ENCODE results near the gene AHRR.

The AHRR gene

DNA sequence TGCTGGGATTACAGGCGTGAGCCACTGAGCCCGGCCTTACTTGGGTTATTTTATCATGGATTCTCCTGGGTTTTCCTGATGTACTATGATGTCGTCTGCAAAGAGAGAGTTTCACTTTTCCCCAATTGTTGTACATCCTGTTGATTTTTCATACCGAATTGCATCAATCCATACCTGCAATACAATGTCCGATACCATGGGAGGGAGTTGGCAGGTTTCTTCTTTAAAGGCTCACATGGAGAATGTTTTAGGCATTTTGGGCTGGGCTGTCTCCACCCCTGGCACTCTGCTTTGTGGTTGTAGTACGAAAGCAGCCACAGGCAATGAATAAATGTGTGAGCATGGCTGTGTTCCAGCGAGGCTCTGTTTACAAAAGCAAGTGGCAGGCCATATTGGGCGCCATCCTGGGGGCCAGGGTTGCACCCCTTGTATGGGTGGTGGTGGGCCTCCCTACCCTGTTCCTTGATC lies 86.3 kb downstream of the AHRR start:
- no peak for DNase-seq

DNA sequence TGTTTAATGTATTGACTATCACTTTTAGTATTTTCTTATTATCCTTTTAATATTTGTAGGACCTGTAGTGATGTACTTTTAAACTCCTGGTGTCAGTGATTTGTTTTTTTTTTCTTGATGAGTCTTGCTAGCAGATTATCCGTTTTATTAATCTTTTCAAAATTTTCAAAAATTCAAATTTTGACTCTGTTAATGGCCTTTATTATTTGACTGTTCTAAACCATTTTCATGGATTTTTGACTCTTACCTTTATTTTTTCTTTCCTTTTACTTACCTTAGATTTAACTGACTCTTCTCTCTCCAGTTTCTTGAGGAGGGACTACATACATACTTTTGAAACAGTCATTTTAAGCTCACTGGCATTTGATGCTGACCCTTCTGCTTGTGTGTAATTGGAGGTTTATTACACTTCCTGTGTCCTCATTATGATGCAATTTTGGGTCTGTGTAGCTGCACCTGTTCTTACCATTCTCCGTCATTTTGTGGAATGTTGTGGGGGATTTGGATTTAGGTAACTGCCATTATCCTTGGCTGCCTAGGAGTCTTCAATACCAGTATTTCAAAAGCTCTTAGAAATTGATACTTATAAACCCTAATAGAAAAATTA lies 89.5 kb downstream of the AHRR start:
- DNase-seq, result no peak

DNA sequence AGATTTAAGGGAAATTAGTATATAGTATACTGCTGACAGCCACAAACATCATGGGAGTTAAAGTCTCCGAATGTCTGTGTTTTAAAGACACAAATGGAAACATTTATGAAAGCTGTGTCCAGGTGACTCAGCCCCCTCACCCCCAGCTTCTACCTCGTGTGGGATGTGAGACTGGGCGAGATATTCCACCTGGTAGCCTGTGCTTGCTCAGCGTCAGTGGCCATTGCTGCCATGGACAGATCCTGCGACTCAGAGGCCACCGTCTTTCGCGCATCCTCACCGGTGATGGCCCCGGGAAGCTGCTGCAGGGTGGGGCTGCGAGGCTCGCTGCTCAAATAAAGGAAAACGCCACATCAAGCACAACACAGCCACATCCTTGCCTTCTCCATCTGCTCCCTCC lies 90.2 kb downstream of the AHRR start:
- no peak for DNase-seq

DNA sequence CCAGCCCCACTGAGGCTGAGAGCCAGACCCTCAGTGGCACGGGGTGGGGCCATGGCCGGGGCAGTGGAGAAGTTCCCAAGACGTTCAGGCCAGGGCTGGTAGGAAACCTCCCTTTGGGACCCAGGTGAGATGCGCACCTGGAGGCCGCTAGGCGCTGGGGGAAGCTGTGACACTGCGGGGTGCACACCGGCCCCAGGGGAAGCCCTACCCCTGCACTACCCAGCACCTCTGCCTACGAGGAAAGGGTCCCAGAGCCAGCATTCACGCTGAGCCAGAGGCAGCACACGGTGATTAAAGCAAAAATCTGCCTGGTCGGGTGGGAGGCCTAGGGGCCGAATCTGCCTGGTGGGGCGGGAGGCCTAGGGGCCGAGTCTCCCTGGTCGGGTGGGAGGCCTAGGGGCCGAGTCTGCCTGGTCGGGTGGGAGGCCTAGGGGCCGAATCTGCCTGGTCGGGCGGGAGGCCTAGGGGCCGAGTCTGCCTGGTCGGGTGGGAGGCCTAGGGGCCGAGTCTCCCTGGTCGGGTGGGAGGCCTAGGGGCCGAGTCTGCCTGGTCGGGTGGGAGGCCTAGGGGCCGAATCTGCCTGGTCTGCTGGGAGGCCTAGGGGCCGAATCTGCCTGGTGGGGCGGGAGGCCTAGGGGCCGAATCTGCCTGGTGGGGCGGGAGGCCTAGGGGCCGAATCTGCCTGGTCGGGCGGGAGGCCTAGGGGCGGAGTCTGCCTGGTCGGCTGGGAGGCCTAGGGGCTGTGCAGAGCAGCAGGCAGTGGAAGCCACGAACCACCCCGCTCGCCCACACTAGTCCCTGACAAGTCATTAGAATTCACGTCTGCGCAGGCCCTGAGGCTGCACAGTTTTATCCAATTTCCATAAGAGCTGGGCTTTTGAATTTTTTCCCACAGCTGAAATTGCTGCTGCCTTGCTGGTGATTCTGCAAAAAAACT lies 93.7 kb downstream of the AHRR start:
- DNase-seq, result peak in 11 of 58 donors; percentile 14 to 56 (median 33)

GRCh38 chr5:415928-416635 lies 94.6 kb downstream of the AHRR start:
- no peak for DNase-seq

GRCh38 chr5:416636-416960 lies 95.1 kb downstream of the AHRR start:
- DNase-seq, result no peak

DNA sequence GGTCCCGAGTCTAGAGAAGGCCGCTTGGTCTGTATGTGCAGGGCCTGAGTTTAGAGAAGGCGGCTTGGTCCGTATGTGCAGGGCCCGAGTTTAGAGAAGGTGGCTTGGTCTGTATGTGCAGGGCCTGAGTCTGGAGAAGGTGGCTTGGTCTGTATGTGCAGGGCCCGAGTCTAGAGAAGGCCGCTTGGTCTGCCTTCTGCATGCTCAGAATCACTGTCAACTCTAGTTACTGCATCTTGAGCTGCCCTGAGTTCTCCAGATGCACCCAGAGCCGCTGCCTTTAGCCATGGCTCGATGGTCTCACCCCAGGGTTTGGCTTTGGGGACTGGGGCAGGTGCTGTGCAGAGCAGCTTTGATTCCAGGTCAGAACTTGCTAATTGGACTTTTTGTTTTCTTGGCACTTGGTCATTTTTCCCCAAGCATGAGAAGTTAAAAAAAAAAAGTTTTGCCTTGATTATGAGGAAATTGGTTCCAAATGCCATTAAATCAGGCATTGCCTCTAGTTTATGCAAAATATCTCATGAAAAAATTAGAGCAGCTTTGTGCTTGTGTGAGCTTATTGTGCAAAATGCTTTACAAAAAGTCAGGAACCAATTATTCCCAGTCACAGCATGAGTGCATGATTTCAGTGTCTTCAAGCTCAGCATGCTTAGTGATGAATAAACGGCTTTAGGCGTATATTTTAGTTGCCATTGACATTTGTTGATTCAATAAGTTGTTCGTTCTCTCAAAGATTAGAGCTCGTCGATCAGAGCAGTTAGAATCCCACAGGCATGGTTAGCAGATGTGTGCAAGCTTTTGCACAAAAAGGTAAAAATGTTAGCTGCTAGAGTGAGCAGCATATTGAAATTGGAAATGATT lies 96.0 kb downstream of the AHRR start:
- DNase-seq, result no peak

DNA sequence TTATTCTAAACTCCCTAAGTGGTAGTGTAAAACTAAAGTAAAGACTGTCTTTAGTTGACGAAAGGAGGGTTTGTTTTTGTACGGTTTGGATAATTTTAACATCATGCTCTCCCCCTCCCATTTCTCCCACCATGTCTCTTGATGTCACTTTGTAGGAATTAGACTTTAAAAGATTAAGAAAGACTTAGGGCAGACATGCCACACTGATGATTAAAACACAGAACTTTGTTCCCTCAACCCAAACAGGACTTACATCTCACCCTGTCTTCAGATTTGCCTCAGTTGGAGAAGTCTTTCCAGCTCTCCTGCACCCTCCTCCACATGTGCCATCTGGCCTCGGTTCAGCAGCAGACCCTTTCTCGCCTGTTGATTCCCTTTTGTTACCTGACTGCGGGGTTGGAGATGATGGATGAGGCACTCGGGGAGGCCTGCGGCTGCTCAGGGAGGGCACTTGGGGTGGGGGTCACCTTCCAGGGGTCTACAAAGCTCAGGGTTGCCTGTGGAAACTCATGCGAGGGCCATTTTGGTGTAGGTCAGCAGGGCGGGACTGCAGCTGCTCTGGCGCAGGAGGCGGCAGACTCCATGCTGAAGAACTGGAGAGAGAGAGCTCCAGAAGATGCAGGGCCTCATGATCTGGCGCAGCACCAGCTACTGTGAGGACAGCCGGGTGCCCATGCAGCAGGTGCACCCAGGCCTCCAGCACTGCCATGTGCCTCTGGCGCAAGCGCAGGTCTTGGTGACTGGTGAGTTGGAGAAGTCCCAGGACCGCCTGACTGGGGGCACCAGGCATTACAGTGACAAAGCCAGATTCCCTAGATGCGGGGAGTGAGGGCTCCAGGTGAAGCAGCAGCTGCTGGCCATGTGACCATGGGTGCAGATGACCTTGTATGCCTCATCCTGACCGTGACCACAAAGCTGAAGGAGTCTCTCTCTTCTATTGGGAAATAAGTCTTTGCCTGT lies 96.9 kb downstream of the AHRR start:
- no peak for DNase-seq

DNA sequence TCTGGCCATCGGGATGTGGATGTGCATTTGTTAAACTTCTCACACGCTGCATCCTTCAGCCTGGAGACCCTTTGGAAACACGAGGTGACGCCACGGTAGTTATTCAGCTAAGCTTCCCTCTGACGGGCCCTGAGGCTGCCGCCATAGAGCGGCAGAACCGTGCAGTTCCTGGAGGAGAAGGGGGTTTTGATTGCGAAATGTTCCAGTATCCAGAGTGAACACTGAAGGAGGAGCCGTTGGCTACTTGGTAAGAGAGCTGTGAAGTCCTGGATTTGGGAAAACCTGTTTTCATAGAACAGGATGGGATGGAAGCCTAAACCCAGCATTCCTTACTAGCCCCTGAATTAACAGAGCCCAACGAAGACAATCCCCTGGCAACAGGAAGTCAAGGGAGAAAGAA lies 98.5 kb downstream of the AHRR start:
- no peak for DNase-seq

DNA sequence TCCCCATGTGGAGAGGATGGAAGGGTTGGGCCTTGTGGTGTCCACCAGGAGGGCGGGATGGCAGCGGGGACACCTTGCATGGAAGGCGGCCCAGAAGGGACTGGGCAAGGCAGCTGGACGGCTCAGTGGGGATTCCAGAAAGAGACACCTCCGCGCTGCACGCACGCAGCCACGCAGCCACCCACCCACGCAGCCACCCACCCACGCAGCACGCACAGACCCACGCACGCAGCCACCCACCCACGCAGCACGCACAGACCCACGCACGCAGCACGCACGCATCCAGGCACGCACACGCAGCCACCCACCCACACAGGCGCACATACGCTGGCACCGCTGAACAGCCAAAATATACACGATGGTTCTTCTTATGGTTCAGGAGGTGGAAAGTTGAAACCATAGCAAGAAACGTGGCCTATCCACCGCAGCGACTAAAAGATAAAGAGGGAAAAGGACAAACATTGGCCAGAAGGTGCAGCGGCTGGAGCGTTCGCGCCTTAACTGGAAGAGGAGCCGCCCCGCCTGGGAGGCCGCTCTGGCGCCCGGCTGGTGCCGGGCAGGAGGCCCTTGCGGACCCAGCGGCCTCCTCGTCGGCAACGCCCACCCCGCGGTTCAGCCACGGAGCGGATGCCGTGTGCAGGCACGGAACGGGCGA lies 99.2 kb downstream of the AHRR start:
- DNase-seq, result peak in 1 of 58 donors; percentile 28

- DNase-seq, result no peak
Measured at GRCh38 chr5:421287-421880, 99.9 kb downstream of the AHRR start.

- no peak for DNase-seq
Measured at GRCh38 chr5:421901-422300, 100.4 kb downstream of the AHRR start.

DNA sequence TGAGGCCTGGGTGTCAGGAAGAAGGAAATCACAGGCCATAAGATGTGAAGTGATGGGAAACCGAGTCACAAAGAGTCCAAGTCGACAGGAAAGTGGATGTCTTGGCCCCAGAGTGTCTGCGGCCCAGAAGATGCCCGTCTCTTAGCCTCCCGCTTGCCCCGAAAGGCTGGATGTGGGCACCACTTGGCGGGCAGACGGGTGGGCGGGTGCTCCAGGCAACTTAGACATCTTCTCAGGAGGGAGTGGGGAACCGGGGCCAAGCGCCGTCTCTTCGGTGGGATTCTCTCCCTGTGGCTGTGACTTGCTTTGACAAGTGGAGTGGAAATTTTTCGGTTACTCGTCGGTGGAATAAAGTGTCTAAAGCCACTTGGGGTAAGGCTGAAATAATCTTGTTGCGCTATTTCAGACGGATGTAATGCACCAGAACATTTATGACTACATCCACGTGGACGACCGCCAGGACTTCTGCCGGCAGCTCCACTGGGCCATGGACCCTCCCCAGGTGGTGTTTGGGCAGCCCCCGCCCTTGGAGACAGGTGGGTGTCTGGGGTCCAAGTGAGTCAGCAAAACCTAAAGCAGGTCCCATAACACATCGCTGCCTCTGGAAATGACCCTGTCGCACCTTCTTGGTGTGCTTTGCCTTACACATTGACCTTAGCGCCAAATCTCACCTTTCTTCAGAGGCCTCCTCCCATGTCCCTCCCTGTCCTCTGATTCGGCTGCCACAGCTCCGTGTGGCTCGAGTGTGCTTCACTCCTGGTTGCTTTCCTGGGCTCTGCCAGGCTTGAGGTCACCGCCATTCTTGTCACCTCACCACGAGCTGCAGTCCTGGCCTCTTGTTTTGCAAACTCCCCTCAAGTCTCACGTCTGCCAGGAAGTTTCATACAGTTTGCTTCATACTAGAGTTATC lies 101.1 kb downstream of the AHRR start:
- DNase-seq, result no peak

- no peak for DNase-seq
Measured at GRCh38 chr5:423233-423565, 101.7 kb downstream of the AHRR start.

- DNase-seq, result no peak
Measured at GRCh38 chr5:423626-424261, 102.2 kb downstream of the AHRR start.

DNA sequence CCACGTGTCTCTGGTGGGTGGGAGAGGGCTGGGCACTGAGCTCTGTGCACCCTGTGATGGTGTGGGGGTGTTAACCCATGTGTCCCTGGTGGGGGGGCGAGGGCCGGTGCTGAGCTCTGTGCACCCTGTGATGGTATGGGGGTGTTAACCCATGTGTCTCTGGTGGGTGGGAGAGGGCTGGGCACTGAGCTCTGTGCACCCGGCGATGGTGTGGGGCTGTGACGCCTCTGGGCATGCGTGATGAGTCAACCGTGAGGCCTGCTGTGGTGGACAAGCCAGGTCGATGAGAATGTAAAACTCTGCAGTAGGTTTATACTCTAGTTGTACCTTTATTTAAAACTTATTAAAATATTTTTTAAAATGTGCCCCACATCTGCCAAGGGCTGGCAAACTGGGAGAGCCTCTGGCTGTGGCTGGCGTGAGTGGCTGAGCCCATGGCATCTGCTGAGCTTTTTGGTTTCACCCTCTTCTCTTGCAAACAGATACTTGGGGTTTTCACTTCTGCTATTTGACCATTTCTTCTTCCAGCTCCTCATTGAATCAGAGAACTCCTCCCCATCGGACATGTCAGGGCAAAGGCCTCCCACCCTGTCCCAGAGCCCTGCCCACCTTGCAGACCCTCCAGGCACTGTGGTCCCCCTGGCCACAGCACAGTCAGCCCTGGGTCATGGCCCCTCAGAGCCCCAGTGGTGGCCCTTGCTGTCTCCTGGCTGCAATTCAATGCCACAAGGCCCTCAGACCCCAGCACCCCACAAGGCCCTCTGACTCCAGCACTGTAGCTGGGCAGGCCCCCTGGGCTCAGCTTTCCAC lies 103.0 kb downstream of the AHRR start:
- no peak for DNase-seq

DNA sequence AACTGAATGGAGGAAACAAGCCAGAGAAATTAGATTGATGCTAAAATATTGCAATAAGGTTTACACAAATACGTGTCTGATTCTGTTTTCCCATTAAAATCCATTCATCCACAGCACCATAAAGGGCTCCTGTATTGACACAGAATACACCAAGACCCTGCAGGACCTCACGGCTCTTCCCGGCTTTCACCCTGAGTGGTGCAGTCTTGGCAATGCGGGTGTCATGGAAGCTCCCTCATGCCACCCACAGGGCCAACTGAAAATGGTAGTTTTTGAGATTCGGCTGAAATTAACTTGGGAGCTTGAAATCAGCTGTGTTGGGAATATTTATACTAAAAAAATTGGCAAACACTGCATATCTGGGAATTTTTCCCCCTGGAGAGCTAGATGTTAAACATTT lies 104.2 kb downstream of the AHRR start:
- DNase-seq, result peak in 8 of 58 donors; percentile 13 to 41 (median 29)
